CD4-positive, CD25-positive, alpha-beta regulatory T cell (primary cell): ENCODE results near the gene ATAD2B. TPM values are rescaled to one million over a fixed set of nuclear protein-coding genes. Genes with fewer than 3 reads are reported as not detected.
"Not testable (repeated sequence)": the region's sequence is repeated elsewhere in the genome, so short reads cannot be mapped to it uniquely, and the experiment has no call there.

Experiments used
- ATAC-seq, 2 donors: fragments of 150-1000 bp; cut with Tn5 transposase; one replicate each; pipeline ENCODE4 v1.10.0; 2021; ENCODE audit warnings: low read depth in 2 of 2, moderate number of reproducible peaks in 2 of 2, moderate library complexity in 1 of 2
- DNase-seq, 3 donors: peaks; one replicate each; pipeline versions ENCODE4 v3.0.0 to v3.0.0-alpha.2; 2012 to 2022; ENCODE audit warnings: mixed read lengths in 1 of 3
- H3K27ac ChIP-seq: one replicate; pipeline ENCODE4 v1.7.0; 2013; ENCODE audit warnings: mild to moderate bottlenecking, low read length; ENCODE audit not compliant: insufficient read depth, poor library complexity, severe bottlenecking
- H3K27me3 ChIP-seq: one replicate; pipeline ENCODE4 v1.7.0; 2013; ENCODE audit warnings: low read length; ENCODE audit not compliant: control insufficient read depth, insufficient read depth
- H3K36me3 ChIP-seq: one replicate; pipeline ENCODE4 v1.7.0; 2013; ENCODE audit warnings: mild to moderate bottlenecking, low read length, moderate library complexity; ENCODE audit not compliant: control insufficient read depth, insufficient read depth
- H3K4me1 ChIP-seq: 2 replicates; pipeline ENCODE4 v1.7.0; 2013; ENCODE audit warnings: mild to moderate bottlenecking, low read length; ENCODE audit not compliant: insufficient read depth, control insufficient read depth, poor library complexity, severe bottlenecking
- H3K4me3 ChIP-seq: one replicate; pipeline ENCODE4 v1.7.0; 2013; ENCODE audit warnings: low read depth, mild to moderate bottlenecking, low read length, moderate library complexity
- H3K9me3 ChIP-seq, 2 experiments: 1 replicate in 1 of 2; 2 replicates in 1 of 2; pipeline ENCODE4 v1.7.0; 2013; ENCODE audit warnings: low read length in 2 of 2, mild to moderate bottlenecking in 1 of 2, moderate library complexity in 1 of 2; ENCODE audit not compliant: control insufficient read depth in 2 of 2
- H3K27ac Mint-ChIP-seq, 3 donors: one replicate each; pipeline ENCODE4 v1.8.0; 2020 to 2022; ENCODE audit warnings: mild to moderate bottlenecking in 3 of 3, mixed read lengths in 3 of 3, moderate library complexity in 2 of 3
- H3K27me3 Mint-ChIP-seq: one replicate; pipeline ENCODE4 v1.8.0; 2022; ENCODE audit warnings: mild to moderate bottlenecking, mixed read lengths
- H3K36me3 Mint-ChIP-seq: one replicate; pipeline ENCODE4 v1.8.0; 2020; ENCODE audit warnings: mixed read lengths
- H3K4me1 Mint-ChIP-seq, 4 donors: one replicate each; pipeline ENCODE4 v1.8.0; 2020 to 2022; ENCODE audit warnings: mixed read lengths in 4 of 4, mild to moderate bottlenecking in 1 of 4
- H3K4me3 Mint-ChIP-seq, 4 donors: one replicate each; pipeline ENCODE4 v1.8.0; 2020 to 2022; ENCODE audit warnings: mild to moderate bottlenecking in 4 of 4, mixed read lengths in 4 of 4, moderate library complexity in 3 of 4
- H3K9me3 Mint-ChIP-seq, 7 donors: one replicate each; pipeline ENCODE4 v1.8.0; 2020 to 2022; ENCODE audit warnings: mixed read lengths in 7 of 7, mild to moderate bottlenecking in 3 of 7, moderate library complexity in 2 of 7
- polyA plus RNA-seq, 4 donors: library from polyadenylated mRNA; unstranded; fragments of 300-500 nt; fragmentation: Illumina TruSeq; gene quantifications; one replicate each; pipeline ENCODE4 v1.2.3, GENCODE V29; 2021
- total RNA-seq: library from RNA; stranded (reverse); gene quantifications from one replicate; pipeline ENCODE4 v1.2.3, GENCODE V29; 2022

Gene ATAD2B
- total and polyA plus RNA-seq, 5 donors from 2014 or later = 4.0 to 53.2 (median 8.2) TPM

- ATAC-seq = no peak
- DNase-seq = no peak
- Histone ChIP-seq H3K27me3 (no peaks in the 10 kb centered on the region), H3K4me3 (no peak overlapping the region), H3K9me3 (no peaks in the 10 kb centered on the region), H3K4me1 (no peaks in the 10 kb centered on the region), H3K36me3 (peaks cover 58% of the 10 kb centered on the region), H3K27ac (no peak overlapping the region)
- Mint-ChIP-seq H3K9me3 (no peaks in the 10 kb centered on the region), H3K4me1 (peaks cover 0 to 11% (median 4%) of the 10 kb centered on the region in 4 donors), H3K36me3 (peaks cover 59% of the 10 kb centered on the region), H3K27ac (no peak overlapping the region), H3K4me3 (no peak overlapping the region), H3K27me3 (no peaks in the 10 kb centered on the region)
Observed at GRCh38 chr2:23753291-23754010, 173.5 kb downstream of the ATAD2B start.

- H3K4me1 ChIP-seq = no peaks in the 10 kb centered on the region
- no peak for ATAC-seq
- H3K36me3 ChIP-seq = peaks cover 42% of the 10 kb centered on the region
- Mint-ChIP-seq H3K9me3 (no peaks in the 10 kb centered on the region), H3K4me1 (peaks cover 0 to 11% (median 4%) of the 10 kb centered on the region in 4 donors), H3K4me3 (no peak overlapping the region), H3K27ac (no peak overlapping the region), H3K36me3 (peaks cover 47% of the 10 kb centered on the region), H3K27me3 (no peaks in the 10 kb centered on the region)
- no peak overlapping the region for H3K4me3 ChIP-seq
- no peak for DNase-seq
- no peaks in the 10 kb centered on the region for H3K27me3 ChIP-seq
- H3K9me3 ChIP-seq = no peaks in the 10 kb centered on the region
- H3K27ac ChIP-seq = no peak overlapping the region
Observed at GRCh38 chr2:23751747-23752265, 175.1 kb downstream of the ATAD2B start.

DNA sequence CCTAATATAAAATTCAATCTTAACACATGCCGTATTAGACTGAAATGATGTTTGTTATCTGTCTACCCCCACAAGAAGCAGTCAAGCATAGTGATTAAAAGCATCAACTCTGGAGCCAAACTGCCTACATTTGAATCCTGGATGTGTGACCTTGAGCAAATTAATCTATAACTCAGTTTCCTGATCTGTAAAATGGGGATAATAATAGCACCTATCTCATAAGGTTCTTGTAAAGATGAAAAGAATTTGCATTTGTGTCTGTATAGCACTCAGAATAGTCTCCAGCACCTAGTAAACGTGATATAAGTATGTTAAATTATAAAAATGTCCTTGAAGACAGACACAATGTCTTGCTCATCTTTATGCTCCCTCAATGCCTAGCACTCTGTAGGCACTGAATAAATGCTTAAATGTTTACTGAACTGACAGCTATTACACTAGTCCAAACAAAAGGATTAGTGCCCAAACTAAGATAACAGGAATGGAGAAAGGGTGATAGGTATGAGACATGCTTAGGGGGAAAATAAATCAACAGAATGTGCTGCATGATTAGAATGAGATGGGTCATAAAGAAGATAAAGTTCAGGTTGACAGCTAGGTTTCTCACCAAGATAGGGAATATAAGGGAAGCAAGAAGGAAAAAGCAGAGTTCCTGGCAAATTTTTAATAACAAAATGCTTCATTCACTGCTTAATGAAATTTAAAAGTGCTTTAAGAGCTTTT lies 180.6 kb downstream of the ATAD2B start:
- no peaks in the 10 kb centered on the region for H3K9me3 ChIP-seq
- no peak overlapping the region for H3K27ac Mint-ChIP-seq
- H3K27me3 Mint-ChIP-seq = no peaks in the 10 kb centered on the region
- H3K9me3 Mint-ChIP-seq = peaks cover 0 to 3% (median 0%) of the 10 kb centered on the region in 7 donors
- H3K27me3 ChIP-seq = no peaks in the 10 kb centered on the region
- no peaks in the 10 kb centered on the region for H3K4me1 ChIP-seq
- H3K4me3 ChIP-seq = no peak overlapping the region
- DNase-seq = no peak
- H3K27ac ChIP-seq = no peak overlapping the region
- no peak for ATAC-seq
- H3K36me3 Mint-ChIP-seq = peaks cover 28% of the 10 kb centered on the region
- peaks cover 0 to 8% (median 6%) of the 10 kb centered on the region in 4 donors for H3K4me1 Mint-ChIP-seq
- H3K36me3 ChIP-seq = peaks cover 6% of the 10 kb centered on the region
- no peak overlapping the region for H3K4me3 Mint-ChIP-seq

DNA sequence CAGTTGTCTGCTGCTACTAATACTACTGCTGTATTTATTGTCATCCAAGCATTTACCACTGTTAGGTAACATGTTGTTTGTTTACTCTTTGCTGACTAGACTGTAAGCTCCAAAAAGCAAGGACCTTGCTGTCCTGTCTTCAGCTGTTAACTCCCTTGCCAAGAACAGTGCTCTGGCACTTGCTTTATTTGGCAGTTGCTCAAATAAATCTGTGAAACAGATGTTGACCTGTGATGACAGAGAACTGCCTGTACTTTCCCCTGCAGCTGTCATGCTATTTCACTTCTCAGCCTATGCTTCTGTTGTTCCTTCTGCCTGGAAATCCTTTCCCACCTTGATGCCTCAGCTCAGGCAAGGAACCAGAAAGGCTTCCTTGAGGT lies 181.2 kb downstream of the ATAD2B start:
- peaks cover 3% of the 10 kb centered on the region for H3K36me3 ChIP-seq
- Mint-ChIP-seq H3K27me3 (no peaks in the 10 kb centered on the region), H3K4me1 (peaks cover 0 to 8% (median 6%) of the 10 kb centered on the region in 4 donors), H3K36me3 (peaks cover 25% of the 10 kb centered on the region), H3K9me3 (peaks cover 0 to 3% (median 0%) of the 10 kb centered on the region in 7 donors), H3K4me3 (no peak overlapping the region), H3K27ac (no peak overlapping the region)
- no peaks in the 10 kb centered on the region for H3K4me1 ChIP-seq
- no peak overlapping the region for H3K27ac ChIP-seq
- H3K27me3 ChIP-seq = no peaks in the 10 kb centered on the region
- ATAC-seq = no peak
- H3K4me3 ChIP-seq = no peak overlapping the region
- no peaks in the 10 kb centered on the region for H3K9me3 ChIP-seq
- DNase-seq = no peak

DNA sequence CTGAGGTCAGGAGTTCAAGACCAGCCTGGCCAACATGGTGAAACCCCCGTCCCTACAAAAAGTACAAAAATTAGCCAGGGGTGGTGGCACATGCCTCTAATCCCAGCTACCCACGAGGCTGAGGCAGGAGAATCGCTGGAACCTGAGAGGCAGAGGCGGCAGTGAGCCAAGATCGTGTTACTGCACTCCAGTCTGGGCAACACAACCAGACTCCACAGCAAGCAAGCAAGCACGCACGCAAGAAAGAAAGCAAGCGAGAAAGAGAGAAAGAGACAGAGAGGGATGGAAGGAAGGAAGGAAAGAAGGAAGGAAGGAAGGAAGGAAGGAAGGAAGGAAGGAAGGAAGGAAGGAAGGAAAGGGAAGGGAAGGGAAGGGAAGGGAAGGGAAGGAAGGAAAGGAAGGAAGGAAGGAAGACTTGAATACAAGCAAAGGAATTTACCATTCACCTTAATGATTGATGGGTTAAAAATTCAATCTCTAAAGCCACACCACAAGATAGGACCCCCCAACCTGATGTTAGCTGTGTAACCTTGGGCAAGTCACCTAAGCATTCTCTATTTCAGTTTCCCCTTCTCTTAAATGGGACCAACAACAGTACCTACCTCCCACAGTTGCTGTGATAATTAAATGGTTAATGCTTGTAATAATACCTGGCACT lies 181.7 kb downstream of the ATAD2B start:
- H3K27ac ChIP-seq = no peak overlapping the region
- H3K9me3 ChIP-seq = no peaks in the 10 kb centered on the region
- no peak overlapping the region for H3K4me3 ChIP-seq
- H3K36me3 Mint-ChIP-seq = peaks cover 27% of the 10 kb centered on the region
- ATAC-seq = no peak
- peaks cover 0 to 7% (median 6%) of the 10 kb centered on the region in 4 donors for H3K4me1 Mint-ChIP-seq
- H3K27me3 Mint-ChIP-seq = no peaks in the 10 kb centered on the region
- H3K36me3 ChIP-seq = no peaks in the 10 kb centered on the region
- H3K4me3 Mint-ChIP-seq = no peak overlapping the region
- H3K4me1 ChIP-seq = no peaks in the 10 kb centered on the region
- no peak for DNase-seq
- H3K9me3 Mint-ChIP-seq = peaks cover 0 to 3% (median 0%) of the 10 kb centered on the region in 7 donors
- H3K27ac Mint-ChIP-seq = peak overlapping the region in 2 of 3 donors; percentile 33 to 47
- no peaks in the 10 kb centered on the region for H3K27me3 ChIP-seq

DNA sequence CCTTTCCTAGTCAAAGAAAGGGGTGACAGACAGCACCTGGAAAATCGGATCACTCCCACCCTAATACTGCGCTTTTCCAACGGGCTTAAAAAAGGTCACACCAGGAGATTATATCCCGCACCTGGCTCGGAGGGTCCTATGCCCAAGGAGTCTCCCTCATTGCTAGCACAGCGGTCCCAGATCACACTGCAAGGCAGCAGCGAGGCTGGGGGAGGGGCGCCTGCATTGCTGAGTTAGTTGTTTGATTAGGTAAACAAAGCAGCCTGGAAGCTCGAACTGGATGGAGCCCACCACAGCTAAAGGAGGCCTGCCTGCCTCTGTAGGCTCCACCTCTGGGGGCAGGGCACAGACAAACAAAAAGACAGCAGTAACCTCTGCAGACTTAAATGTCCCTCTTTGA lies 190.1 kb downstream of the ATAD2B start:
- H3K4me3 ChIP-seq, H3K4me1 ChIP-seq, H3K4me3 Mint-ChIP-seq, H3K9me3 ChIP-seq, H3K27ac Mint-ChIP-seq, H3K4me1 Mint-ChIP-seq, H3K9me3 Mint-ChIP-seq, DNase-seq, H3K36me3 ChIP-seq, H3K27me3 ChIP-seq, H3K27ac ChIP-seq, H3K27me3 Mint-ChIP-seq, ATAC-seq: not testable (repeated sequence)
- H3K36me3 Mint-ChIP-seq = peaks cover 49% of the 10 kb centered on the region

- no peak for DNase-seq
- Mint-ChIP-seq H3K27ac (no peak overlapping the region), H3K27me3 (no peaks in the 10 kb centered on the region), H3K36me3 (peaks cover 51% of the 10 kb centered on the region), H3K4me1 (peaks cover 0 to 5% (median 2%) of the 10 kb centered on the region in 4 donors), H3K9me3 (no peaks in the 10 kb centered on the region), H3K4me3 (no peak overlapping the region)
- ATAC-seq = no peak
- Histone ChIP-seq H3K36me3 (peaks cover 9% of the 10 kb centered on the region), H3K27me3 (no peaks in the 10 kb centered on the region), H3K4me1 (no peaks in the 10 kb centered on the region), H3K4me3 (no peak overlapping the region), H3K27ac (no peak overlapping the region), H3K9me3 (no peaks in the 10 kb centered on the region)
Observed at GRCh38 chr2:23734416-23734815, 192.5 kb downstream of the ATAD2B start.
